PC-9 (cell line): ENCODE measurements around the gene EPHA7. TPM values are rescaled to one million over a fixed set of nuclear protein-coding genes. Genes with fewer than 3 reads are reported as not detected.

Experiments
- BruUV-seq: library from RNA; stranded (reverse); fragments of 400-500 nt; replicated peaks from 2 replicates; lab custom pipeline; 2021; lab: Mats Ljungman, UMichigan
- CTCF ChIA-PET: fragments of 300-600 bp; sonication (Branson Sonifier 250); formaldehyde crosslinking; loops from one replicate; lab custom pipeline; 2022; ENCODE audit warnings: antibody characterized with exemption; lab: Charles Lee
- POLR2A ChIA-PET: fragments of 300-600 bp; sonication (Branson Sonifier 250); formaldehyde crosslinking; loops from one replicate; lab custom pipeline; 2022; ENCODE audit warnings: antibody characterized with exemption; ENCODE audit not compliant: unreplicated experiment; lab: Charles Lee
- DNase-seq, 2 experiments: peaks; one replicate each; pipeline versions ENCODE4 v3.0.0 to v3.0.0-alpha.2; 2015 to 2022; ENCODE audit warnings: mixed read lengths in 1 of 2
- H2AFZ ChIP-seq: fragments of 200-600 bp; sonication (generic); 2 replicates; pipeline ENCODE4 v1.8.1; 2017; ENCODE audit warnings: antibody characterized with exemption
- H3F3A ChIP-seq: fragments of 200-600 bp; sonication (generic); 2 replicates; pipeline ENCODE4 v1.8.1; 2017; ENCODE audit warnings: antibody characterized with exemption, mild to moderate bottlenecking, low read depth; ENCODE audit not compliant: insufficient read depth
- H3K27ac ChIP-seq: fragments of 200-600 bp; sonication (generic); 2 replicates; pipeline ENCODE4 v1.6.1; 2016; ENCODE audit warnings: mixed run types
- H3K27me3 ChIP-seq: fragments of 200-600 bp; sonication (generic); 2 replicates; pipeline ENCODE4 v1.6.1; 2016; ENCODE audit warnings: low read depth, mixed run types; ENCODE audit not compliant: insufficient read depth
- H3K36me3 ChIP-seq: fragments of 200-600 bp; sonication (generic); 2 replicates; pipeline ENCODE4 v1.6.1; 2016; ENCODE audit warnings: low read depth, mixed run types
- H3K4me1 ChIP-seq: fragments of 200-600 bp; sonication (generic); replicated peaks from 2 replicates; pipeline ENCODE4 v1.6.1; 2016; ENCODE audit warnings: mixed run types; ENCODE audit not compliant: insufficient read depth
- H3K4me2 ChIP-seq: fragments of 200-600 bp; sonication (generic); 2 replicates; pipeline ENCODE4 v1.6.1; 2017; ENCODE audit warnings: mixed run types
- H3K4me3 ChIP-seq: fragments of 200-600 bp; sonication (generic); 2 replicates; pipeline ENCODE4 v1.6.1; 2016; ENCODE audit warnings: mixed run types
- H3K79me2 ChIP-seq: fragments of 200-600 bp; sonication (generic); 2 replicates; pipeline ENCODE4 v1.6.1; 2017; ENCODE audit warnings: low read depth, mixed run types
- H3K9me2 ChIP-seq: fragments of 200-600 bp; sonication (generic); 2 replicates; pipeline ENCODE4 v1.8.1; 2017; ENCODE audit warnings: mild to moderate bottlenecking; ENCODE audit not compliant: insufficient read depth
- H3K9me3 ChIP-seq: fragments of 200-600 bp; sonication (generic); 2 replicates; pipeline ENCODE4 v1.8.1; 2016; ENCODE audit warnings: low read depth; ENCODE audit not compliant: insufficient read depth
- H4K20me1 ChIP-seq: fragments of 200-600 bp; sonication (generic); 2 replicates; pipeline ENCODE4 v1.8.1; 2017; ENCODE audit not compliant: insufficient read depth
- EZH2 ChIP-seq: fragments of 200-600 bp; sonication (generic); IDR thresholded peaks from 2 replicates; pipeline ENCODE4 v1.8.0; 2017; ENCODE audit warnings: antibody characterized with exemption, low read depth
- intact Hi-C: fragments of 100-400 bp; cut with micrococcal nuclease; formaldehyde crosslinking; loops from one replicate; pipeline ENCODE4 v1.10.0; 2022; ENCODE audit not compliant: unreplicated experiment
- total RNA-seq: library from RNA; stranded (reverse); gene quantifications from 2 replicates; pipeline ENCODE4 v1.2.3, GENCODE V29; 2021
- TF ChIP-seq, protein P1 (sequence below): fragments of 200-600 bp; sonication (generic); conservative IDR thresholded peaks from 2 replicates; pipeline ENCODE4 v1.6.1; 2017; ENCODE audit warnings: mixed run types, antibody characterized with exemption, mild to moderate bottlenecking, moderate library complexity

Gene EPHA7
- total RNA-seq, 1 experiment from 2014 or later: 0.57 TPM

- Histone ChIP-seq H3K4me1 (no peaks in the 10 kb centered on the region), H3F3A (no peaks in the 10 kb centered on the region), H3K4me2 (no peak overlapping the region), H3K36me3 (no peaks in the 10 kb centered on the region), H4K20me1 (no peaks in the 10 kb centered on the region), H2AFZ (no peak overlapping the region), H3K79me2 (no peaks in the 10 kb centered on the region), H3K27me3 (no peaks in the 10 kb centered on the region), H3K27ac (no peak overlapping the region), H3K9me2 (no peaks in the 10 kb centered on the region), H3K4me3 (no peak overlapping the region), H3K9me3 (no peaks in the 10 kb centered on the region)
- BruUV-seq: no TSS peak
- TF ChIP-seq, protein P1, sequence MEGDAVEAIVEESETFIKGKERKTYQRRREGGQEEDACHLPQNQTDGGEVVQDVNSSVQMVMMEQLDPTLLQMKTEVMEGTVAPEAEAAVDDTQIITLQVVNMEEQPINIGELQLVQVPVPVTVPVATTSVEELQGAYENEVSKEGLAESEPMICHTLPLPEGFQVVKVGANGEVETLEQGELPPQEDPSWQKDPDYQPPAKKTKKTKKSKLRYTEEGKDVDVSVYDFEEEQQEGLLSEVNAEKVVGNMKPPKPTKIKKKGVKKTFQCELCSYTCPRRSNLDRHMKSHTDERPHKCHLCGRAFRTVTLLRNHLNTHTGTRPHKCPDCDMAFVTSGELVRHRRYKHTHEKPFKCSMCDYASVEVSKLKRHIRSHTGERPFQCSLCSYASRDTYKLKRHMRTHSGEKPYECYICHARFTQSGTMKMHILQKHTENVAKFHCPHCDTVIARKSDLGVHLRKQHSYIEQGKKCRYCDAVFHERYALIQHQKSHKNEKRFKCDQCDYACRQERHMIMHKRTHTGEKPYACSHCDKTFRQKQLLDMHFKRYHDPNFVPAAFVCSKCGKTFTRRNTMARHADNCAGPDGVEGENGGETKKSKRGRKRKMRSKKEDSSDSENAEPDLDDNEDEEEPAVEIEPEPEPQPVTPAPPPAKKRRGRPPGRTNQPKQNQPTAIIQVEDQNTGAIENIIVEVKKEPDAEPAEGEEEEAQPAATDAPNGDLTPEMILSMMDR: no peak
- TF ChIP-seq EZH2: no peak
- ChIA-PET CTCF (no interaction called here), POLR2A (no interaction called here)
- intact Hi-C loops: no loop called here
- DNase-seq: no peak
These were observed 100.1 kb downstream of the EPHA7 start for GRCh38 chr6:93319304-93319703.

GRCh38 chr6:93318121-93318520 is 101.2 kb downstream of the EPHA7 start:
- ChIA-PET POLR2A (no interaction called here), CTCF (no interaction called here)
- no peaks in the 10 kb centered on the region for H3K9me3 ChIP-seq
- intact Hi-C loops: no loop called here
- no TSS peak for BruUV-seq
- H3K79me2 ChIP-seq: no peaks in the 10 kb centered on the region
- H3K36me3 ChIP-seq: no peaks in the 10 kb centered on the region
- no peaks in the 10 kb centered on the region for H3K27me3 ChIP-seq
- no peak for DNase-seq
- TF ChIP-seq, protein P1: no peak
- no peak for TF ChIP-seq EZH2
- H2AFZ ChIP-seq: no peak overlapping the region
- no peak overlapping the region for H3K4me3 ChIP-seq
- no peak overlapping the region for H3K4me2 ChIP-seq
- no peaks in the 10 kb centered on the region for H4K20me1 ChIP-seq
- H3K27ac ChIP-seq: no peak overlapping the region
- H3K9me2 ChIP-seq: no peaks in the 10 kb centered on the region
- no peaks in the 10 kb centered on the region for H3K4me1 ChIP-seq
- H3F3A ChIP-seq: no peaks in the 10 kb centered on the region

- H3K4me1 ChIP-seq: no peaks in the 10 kb centered on the region
- H4K20me1 ChIP-seq: no peaks in the 10 kb centered on the region
- BruUV-seq: no TSS peak
- POLR2A ChIA-PET: no interaction called here
- H3K4me2 ChIP-seq: no peak overlapping the region
- no peak overlapping the region for H2AFZ ChIP-seq
- DNase-seq: no peak
- CTCF ChIA-PET: no interaction called here
- H3F3A ChIP-seq: no peaks in the 10 kb centered on the region
- H3K27me3 ChIP-seq: no peaks in the 10 kb centered on the region
- H3K27ac ChIP-seq: no peak overlapping the region
- TF ChIP-seq, protein P1: no peak
- no peak for TF ChIP-seq EZH2
- no peaks in the 10 kb centered on the region for H3K79me2 ChIP-seq
- H3K9me2 ChIP-seq: no peaks in the 10 kb centered on the region
- no peak overlapping the region for H3K4me3 ChIP-seq
- intact Hi-C loops: no loop called here
- no peaks in the 10 kb centered on the region for H3K36me3 ChIP-seq
- no peaks in the 10 kb centered on the region for H3K9me3 ChIP-seq
These were observed 101.8 kb downstream of the EPHA7 start for GRCh38 chr6:93317592-93317991.
